H7 (cell line): ENCODE results near the gene TMEM235. TPM values are rescaled to one million over a fixed set of nuclear protein-coding genes. Genes with fewer than 3 reads are reported as not detected.
"Not testable (repeated sequence)": the region's sequence is repeated elsewhere in the genome, so short reads cannot be mapped to it uniquely, and the experiment has no call there.

Experiments
- DNase-seq: peaks from one replicate; pipeline ENCODE4 v3.0.0; 2012
- H3K27me3 ChIP-seq: 2 replicates; pipeline ENCODE4 v1.6.0; 2011; ENCODE audit warnings: mild to moderate bottlenecking, low read length; ENCODE audit not compliant: control insufficient read depth, insufficient read depth
- H3K36me3 ChIP-seq: replicated peaks from 2 replicates; pipeline ENCODE4 v1.5.1; 2011; ENCODE audit warnings: low read length; ENCODE audit not compliant: control insufficient read depth, insufficient read depth
- H3K4me3 ChIP-seq: 2 replicates; pipeline ENCODE4 v1.5.1; 2011; ENCODE audit warnings: low read depth, mild to moderate bottlenecking, control low read depth, low read length, moderate library complexity; ENCODE audit not compliant: insufficient read depth
- total RNA-seq: library from RNA; depleted of rRNA; stranded (reverse); fragments of >200 nt; shearing (Covaris generic); gene quantifications from 2 replicates; pipeline ENCODE4 v1.2.3, GENCODE V29; 2014

The TMEM235 gene
- total RNA-seq, 1 experiment from 2014 or later, result not detected

GRCh38 chr17:78226759-78227454 lies 4.5 kb upstream of the TMEM235 start:
- peaks cover 16% of the 10 kb centered on the region for H3K27me3 ChIP-seq
- no peak overlapping the region for H3K4me3 ChIP-seq
- DNase-seq, result peak; percentile 68
- H3K36me3 ChIP-seq, result peaks cover 12% of the 10 kb centered on the region

- DNase-seq, result peak; percentile 49
- peaks cover 22% of the 10 kb centered on the region for H3K27me3 ChIP-seq
- H3K4me3 ChIP-seq, result no peak overlapping the region
- H3K36me3 ChIP-seq, result peaks cover 12% of the 10 kb centered on the region
Measured at GRCh38 chr17:78227455-78227916, 3.9 kb upstream of the TMEM235 start.

GRCh38 chr17:78228176-78228575 lies 3.3 kb upstream of the TMEM235 start:
- Histone ChIP-seq H3K36me3 (peaks cover 7% of the 10 kb centered on the region), H3K27me3 (peaks cover 28% of the 10 kb centered on the region), H3K4me3 (no peak overlapping the region)
- DNase-seq, result no peak

GRCh38 chr17:78230252-78230962 lies 1.0 kb upstream of the TMEM235 start:
- no peak overlapping the region for H3K4me3 ChIP-seq

GRCh38 chr17:78231991-78232858 lies 794 bp downstream of the TMEM235 start:
- peak; percentile 89 for DNase-seq
- H3K4me3 ChIP-seq, result peak overlapping the region; percentile 53
- H3K27me3 ChIP-seq, result peaks cover 30% of the 10 kb centered on the region
- H3K36me3 ChIP-seq, result no peaks in the 10 kb centered on the region

More at GRCh38 chr17:78230252-78230962, 1.0 kb upstream of the TMEM235 start:
- peak; percentile 61 for DNase-seq
- Histone ChIP-seq H3K27me3 (peaks cover 30% of the 10 kb centered on the region), H3K36me3 (no peaks in the 10 kb centered on the region)

- Histone ChIP-seq H3K27me3 (peaks cover 30% of the 10 kb centered on the region), H3K36me3 (no peaks in the 10 kb centered on the region), H3K4me3 (no peak overlapping the region)
- DNase-seq, result no peak
Measured at GRCh38 chr17:78232859-78233173, 1.4 kb downstream of the TMEM235 start.

- Histone ChIP-seq H3K4me3 (no peak overlapping the region), H3K27me3 (peaks cover 30% of the 10 kb centered on the region), H3K36me3 (no peaks in the 10 kb centered on the region)
- peak; percentile 59 for DNase-seq
Measured at GRCh38 chr17:78233678-78234077, 2.2 kb downstream of the TMEM235 start.

GRCh38 chr17:78234261-78234865 lies 2.9 kb downstream of the TMEM235 start:
- peak; percentile 58 for DNase-seq
- Histone ChIP-seq H3K4me3 (no peak overlapping the region), H3K27me3 (peaks cover 30% of the 10 kb centered on the region), H3K36me3 (no peaks in the 10 kb centered on the region)

- not testable (repeated sequence) for H3K36me3 ChIP-seq
Measured at GRCh38 chr17:78235022-78235421, 3.6 kb downstream of the TMEM235 start.

GRCh38 chr17:78235885-78236284 lies 4.5 kb downstream of the TMEM235 start:
- H3K36me3 ChIP-seq, result no peaks in the 10 kb centered on the region
- no peak for DNase-seq

More at GRCh38 chr17:78235022-78235421, 3.6 kb downstream of the TMEM235 start:
- not testable (repeated sequence) for H3K4me3 ChIP-seq, DNase-seq
- peaks cover 28% of the 10 kb centered on the region for H3K27me3 ChIP-seq

GRCh38 chr17:78236362-78237127 lies 5.1 kb downstream of the TMEM235 start:
- Histone ChIP-seq H3K36me3 (no peaks in the 10 kb centered on the region), H3K27me3 (peaks cover 16% of the 10 kb centered on the region), H3K4me3 (no peak overlapping the region)
- DNase-seq, result peak; percentile 55

More at GRCh38 chr17:78235885-78236284, 4.5 kb downstream of the TMEM235 start:
- H3K4me3 ChIP-seq, result no peak overlapping the region
- H3K27me3 ChIP-seq, result peaks cover 22% of the 10 kb centered on the region

- Histone ChIP-seq H3K27me3 (peaks cover 8% of the 10 kb centered on the region), H3K36me3 (no peaks in the 10 kb centered on the region), H3K4me3 (no peak overlapping the region)
- no peak for DNase-seq
Measured at GRCh38 chr17:78237401-78238012, 6.1 kb downstream of the TMEM235 start.

- H3K4me3 ChIP-seq, result no peak overlapping the region
- no peaks in the 10 kb centered on the region for H3K36me3 ChIP-seq
- H3K27me3 ChIP-seq, result peaks cover 2% of the 10 kb centered on the region
- DNase-seq, result peak; percentile 60
Measured at GRCh38 chr17:78238823-78239488, 7.5 kb downstream of the TMEM235 start.
